Body of pancreas (tissue), 4 donors: ENCODE results near the gene OGFOD3. TPM values are rescaled to one million over a fixed set of nuclear protein-coding genes. Genes with fewer than 3 reads are reported as not detected.

Source experiments
- ATAC-seq: fragments of 150-250 bp; one replicate; pipeline ENCODE4 v1.9.1; 2016
- DNase-seq, 4 donors: peaks; one replicate each; pipeline ENCODE4 v3.0.0-alpha.2; 2019
- H3K27ac ChIP-seq, 4 donors: fragments of 200-600 bp; sonication (generic); 1 replicate in 3 of 4; 2 replicates in 1 of 4; pipeline versions ENCODE4 v1.5.1 to v1.6.1; 2016 to 2019; ENCODE audit warnings: mild to moderate bottlenecking in 1 of 4, mixed read lengths in 1 of 4, moderate library complexity in 1 of 4
- H3K27me3 ChIP-seq, 2 donors: fragments of 200-600 bp; sonication (generic); one replicate each; pipeline ENCODE4 v1.6.0; 2016; ENCODE audit warnings: mild to moderate bottlenecking in 1 of 2
- H3K36me3 ChIP-seq, 2 donors: fragments of 200-600 bp; sonication (generic); replicated peaks in 1 of 2; 2 replicates each; pipeline ENCODE4 v1.5.1; 2016; ENCODE audit warnings: low read depth in 2 of 2; ENCODE audit not compliant: insufficient read depth in 1 of 2
- H3K4me1 ChIP-seq: fragments of 200-600 bp; sonication (generic); one replicate; pipeline ENCODE4 v1.6.0; 2016
- H3K4me3 ChIP-seq, 2 donors: fragments of 200-600 bp; sonication (generic); 1 replicate in 1 of 2; 2 replicates in 1 of 2; pipeline ENCODE4 v1.5.1; 2016 to 2019
- H3K9me3 ChIP-seq, 3 donors: fragments of 200-600 bp; sonication (generic); 1 replicate in 2 of 3; 2 replicates in 1 of 3; pipeline ENCODE4 v1.5.1; 2016
- POLR2A ChIP-seq, 3 donors: fragments of 450-650 bp; IDR thresholded peaks; one replicate each; pipeline ENCODE4 v1.6.1; 2016; ENCODE audit warnings: antibody characterized with exemption in 3 of 3, mild to moderate bottlenecking in 2 of 3
- WGBS, 2 donors: methylation state at CpG; one replicate each; pipeline ENCODE4 v1.1.5; 2017; 5-methylcytosine and 5-hydroxymethylcytosine counted together
- intact Hi-C: fragments of 100-400 bp; cut with DNase I; formaldehyde crosslinking; loops from one replicate; pipeline ENCODE4 v1.15.1; 2023
- total RNA-seq, 2 donors: library from RNA; depleted of rRNA; stranded (reverse); fragments of >200 nt; gene quantifications; one replicate each; pipeline ENCODE4 v1.1.0, GENCODE V29; 2016
- TF ChIP-seq, protein P1 (sequence below), 7 experiments: fragments of 450-650 bp in 4 of 7; fragments of 200-600 bp in 3 of 7; sonication (generic) in 3 of 7; IDR thresholded peaks; one replicate each; pipeline ENCODE4 v1.5.1; 2016 to 2019; ENCODE audit warnings: antibody characterized with exemption in 7 of 7

Gene OGFOD3
- total RNA-seq, 2 donors from 2014 or later = 16.8 to 40.0 TPM

DNA sequence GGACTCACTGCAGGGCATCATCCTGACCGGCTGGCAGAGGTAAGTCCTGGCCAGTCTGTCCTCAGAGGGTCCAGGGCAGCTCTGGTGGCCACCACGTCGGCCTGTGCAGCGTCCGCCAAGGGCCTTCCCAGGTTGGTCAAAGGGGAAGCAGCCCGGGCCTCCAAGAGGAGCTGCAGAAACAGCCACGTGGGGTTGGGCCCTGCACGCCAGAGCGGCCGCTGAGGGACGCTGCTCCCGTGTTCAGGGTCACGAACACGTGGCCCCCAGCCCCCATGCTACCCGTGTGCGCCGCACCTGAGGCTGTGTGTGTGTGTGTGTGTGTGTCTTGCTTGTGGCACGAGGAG lies 18.9 kb upstream of the OGFOD3 start:
- ATAC-seq (peak; percentile 27), DNase-seq (peak in 1 of 4 donors; percentile 27)
- TF ChIP-seq, protein P1, sequence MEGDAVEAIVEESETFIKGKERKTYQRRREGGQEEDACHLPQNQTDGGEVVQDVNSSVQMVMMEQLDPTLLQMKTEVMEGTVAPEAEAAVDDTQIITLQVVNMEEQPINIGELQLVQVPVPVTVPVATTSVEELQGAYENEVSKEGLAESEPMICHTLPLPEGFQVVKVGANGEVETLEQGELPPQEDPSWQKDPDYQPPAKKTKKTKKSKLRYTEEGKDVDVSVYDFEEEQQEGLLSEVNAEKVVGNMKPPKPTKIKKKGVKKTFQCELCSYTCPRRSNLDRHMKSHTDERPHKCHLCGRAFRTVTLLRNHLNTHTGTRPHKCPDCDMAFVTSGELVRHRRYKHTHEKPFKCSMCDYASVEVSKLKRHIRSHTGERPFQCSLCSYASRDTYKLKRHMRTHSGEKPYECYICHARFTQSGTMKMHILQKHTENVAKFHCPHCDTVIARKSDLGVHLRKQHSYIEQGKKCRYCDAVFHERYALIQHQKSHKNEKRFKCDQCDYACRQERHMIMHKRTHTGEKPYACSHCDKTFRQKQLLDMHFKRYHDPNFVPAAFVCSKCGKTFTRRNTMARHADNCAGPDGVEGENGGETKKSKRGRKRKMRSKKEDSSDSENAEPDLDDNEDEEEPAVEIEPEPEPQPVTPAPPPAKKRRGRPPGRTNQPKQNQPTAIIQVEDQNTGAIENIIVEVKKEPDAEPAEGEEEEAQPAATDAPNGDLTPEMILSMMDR (IDR thresholded peaks at IDR 0.05) = no peak
- Histone ChIP-seq H3K27ac (peak overlapping the region; percentile 49 to 82 (median 76)), H3K4me1 (peaks cover 36% of the 10 kb centered on the region), H3K36me3 (no peaks in the 10 kb centered on the region), H3K9me3 (no peaks in the 10 kb centered on the region), H3K4me3 (no peak overlapping the region), H3K27me3 (no peaks in the 10 kb centered on the region)
- intact Hi-C loops = no loop called here
- 10 to 43% methylated on average over 2 to 16 of the region's 18 CpGs for WGBS, 2 donors

- Histone ChIP-seq H3K27me3 (no peaks in the 10 kb centered on the region), H3K36me3 (no peaks in the 10 kb centered on the region), H3K4me3 (no peak overlapping the region), H3K4me1 (peaks cover 36% of the 10 kb centered on the region), H3K27ac (peak overlapping the region; percentile 49 to 82 (median 76)), H3K9me3 (no peaks in the 10 kb centered on the region)
- ATAC-seq = peak; percentile 92
- peak; percentile 85 to 92 (median 90) for DNase-seq
- TF ChIP-seq, protein P1 (IDR thresholded peaks at IDR 0.05) = no peak
- TF ChIP-seq POLR2A (IDR thresholded peaks at IDR 0.05) = peak; percentile 56 to 57 (median 56)
- intact Hi-C loops = no loop called here
- WGBS, 2 donors = 47 to 59% methylated on average over 9 to 34 of the region's 36 CpGs
Measured at GRCh38 chr17:82436601-82437324, 18.4 kb upstream of the OGFOD3 start.

GRCh38 chr17:82435601-82436583 lies 17.5 kb upstream of the OGFOD3 start:
- Histone ChIP-seq H3K4me1 (peaks cover 36% of the 10 kb centered on the region), H3K9me3 (no peaks in the 10 kb centered on the region), H3K36me3 (no peaks in the 10 kb centered on the region), H3K4me3 (no peak overlapping the region), H3K27me3 (no peaks in the 10 kb centered on the region), H3K27ac (peak overlapping the region; percentile 49 to 82 (median 76))
- ATAC-seq = peak; percentile 12
- 60 to 78% methylated on average over 7 to 43 of the region's 43 CpGs for WGBS, 2 donors
- TF ChIP-seq, protein P1 (IDR thresholded peaks at IDR 0.05) = no peak
- TF ChIP-seq POLR2A (IDR thresholded peaks at IDR 0.05) = no peak
- DNase-seq = peak; percentile 38 to 64 (median 49)
- intact Hi-C loops = no loop called here

DNA sequence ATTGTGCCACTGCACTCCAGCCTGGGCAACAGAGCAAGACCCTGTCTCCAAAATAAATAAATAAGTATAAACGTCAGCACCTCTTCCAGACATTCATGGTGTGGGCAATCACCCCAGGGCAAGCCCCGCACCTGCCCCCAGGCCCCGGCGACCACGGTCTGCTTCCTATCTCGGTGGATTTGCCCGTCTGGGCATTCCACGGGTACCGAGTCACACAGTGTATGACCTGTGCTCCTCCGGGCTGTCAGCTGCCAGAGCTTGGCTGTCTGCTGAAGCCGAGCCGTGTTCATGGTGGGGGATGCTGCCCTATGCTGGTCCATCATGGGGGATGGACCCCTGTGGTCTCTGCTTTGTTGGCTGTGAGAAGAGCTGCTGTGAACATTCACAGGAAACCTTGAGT lies 16.7 kb upstream of the OGFOD3 start:
- intact Hi-C loops = no loop called here
- Histone ChIP-seq H3K9me3 (no peaks in the 10 kb centered on the region), H3K36me3 (no peaks in the 10 kb centered on the region), H3K4me3 (no peak overlapping the region), H3K4me1 (peaks cover 36% of the 10 kb centered on the region), H3K27me3 (no peaks in the 10 kb centered on the region), H3K27ac (no peak overlapping the region)
- TF ChIP-seq, protein P1 (IDR thresholded peaks at IDR 0.05) = no peak
- no peak for TF ChIP-seq POLR2A (IDR thresholded peaks at IDR 0.05)
- WGBS, 2 donors = 83 to 90% methylated on average over 5 to 12 of the region's 12 CpGs
- no peak for DNase-seq
- ATAC-seq = no peak
